Measurements from ENCODE around the gene UGT3A2. TPM values are rescaled to one million over a fixed set of nuclear protein-coding genes. Genes with fewer than 3 reads are reported as not detected.

UGT3A2 gene
- total RNA-seq, 1 experiment from 2014 or later: 13.7 TPM

- peaks cover 2% of the 10 kb centered on the region in 2 experiments; a peak in 1 of 4 replicates for H3K4me1 Mint-ChIP-seq
- no peak overlapping the region for H3K27ac Mint-ChIP-seq
- no peaks in the 10 kb centered on the region for H4K20me1 ChIP-seq (ENCODE audit: control insufficient read depth, insufficient read depth, insufficient read length)
- no peak overlapping the region for H2BK15ac ChIP-seq (ENCODE audit: low read depth, low read length)
- H4K91ac ChIP-seq (ENCODE audit: insufficient read length, low read depth, low read length): no peak overlapping the region
- no peaks in the 10 kb centered on the region for H3K79me1 ChIP-seq (ENCODE audit: insufficient read depth, low read depth, low read length, poor library complexity, severe bottlenecking)
- no peak overlapping the region for H4K5ac ChIP-seq (ENCODE audit: insufficient read length, low read depth, low read length)
- H3K18ac ChIP-seq (ENCODE audit: insufficient read length, low read depth, low read length): no peak overlapping the region
- no peak overlapping the region for H3T11ph ChIP-seq (ENCODE audit: low read length)
- H3K23ac ChIP-seq (ENCODE audit: insufficient read length, low read depth, low read length): no peak overlapping the region
- H2BK120ac ChIP-seq (ENCODE audit: low read depth, low read length, poor library complexity, severe bottlenecking): no peak overlapping the region
- H2BK5ac ChIP-seq (ENCODE audit: insufficient read length, low read length): no peak overlapping the region
- H3K27me3 ChIP-seq (ENCODE audit: insufficient read depth, low read length): no peaks in the 10 kb centered on the region
- H3K4me1 ChIP-seq (ENCODE audit: insufficient read depth, low read length): no peaks in the 10 kb centered on the region
- H3K23me2 ChIP-seq (ENCODE audit: insufficient read length, low read depth, low read length, poor library complexity, severe bottlenecking): no peaks in the 10 kb centered on the region
- H3K9ac ChIP-seq (ENCODE audit: extremely low read depth, insufficient read length, low read length): no peak overlapping the region
- H4K8ac ChIP-seq (replicated peaks; ENCODE audit: insufficient read length, low read depth, low read length): no peak overlapping the region
- TF ChIP-seq, protein P1, sequence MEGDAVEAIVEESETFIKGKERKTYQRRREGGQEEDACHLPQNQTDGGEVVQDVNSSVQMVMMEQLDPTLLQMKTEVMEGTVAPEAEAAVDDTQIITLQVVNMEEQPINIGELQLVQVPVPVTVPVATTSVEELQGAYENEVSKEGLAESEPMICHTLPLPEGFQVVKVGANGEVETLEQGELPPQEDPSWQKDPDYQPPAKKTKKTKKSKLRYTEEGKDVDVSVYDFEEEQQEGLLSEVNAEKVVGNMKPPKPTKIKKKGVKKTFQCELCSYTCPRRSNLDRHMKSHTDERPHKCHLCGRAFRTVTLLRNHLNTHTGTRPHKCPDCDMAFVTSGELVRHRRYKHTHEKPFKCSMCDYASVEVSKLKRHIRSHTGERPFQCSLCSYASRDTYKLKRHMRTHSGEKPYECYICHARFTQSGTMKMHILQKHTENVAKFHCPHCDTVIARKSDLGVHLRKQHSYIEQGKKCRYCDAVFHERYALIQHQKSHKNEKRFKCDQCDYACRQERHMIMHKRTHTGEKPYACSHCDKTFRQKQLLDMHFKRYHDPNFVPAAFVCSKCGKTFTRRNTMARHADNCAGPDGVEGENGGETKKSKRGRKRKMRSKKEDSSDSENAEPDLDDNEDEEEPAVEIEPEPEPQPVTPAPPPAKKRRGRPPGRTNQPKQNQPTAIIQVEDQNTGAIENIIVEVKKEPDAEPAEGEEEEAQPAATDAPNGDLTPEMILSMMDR (conservative IDR thresholded peaks at IDR 0.05): no peak
- no peak overlapping the region for H2AFZ ChIP-seq (ENCODE audit: low read length)
- no peak overlapping the region for H3K56ac ChIP-seq (ENCODE audit: insufficient read length, low read depth, low read length)
- no peaks in the 10 kb centered on the region for H3K9me3 ChIP-seq (ENCODE audit: control insufficient read depth, low read depth, low read length)
- H2BK12ac ChIP-seq (ENCODE audit: insufficient read length, low read depth, low read length): no peak overlapping the region
- H3K27me3 Mint-ChIP-seq (ENCODE audit: low read depth): peaks cover 2% of the 10 kb centered on the region
- H3K36me3 Mint-ChIP-seq (ENCODE audit: insufficient read depth in 1 of 3, low read depth in 3 of 3): no peaks in the 10 kb centered on the region; a peak in 2 of 7 replicates
- H3K9me3 Mint-ChIP-seq: no peaks in the 10 kb centered on the region
- no peak overlapping the region for H2AK5ac ChIP-seq (ENCODE audit: insufficient read length, low read length)
- H3K27ac ChIP-seq (ENCODE audit: insufficient read length, low read depth, low read length): no peak overlapping the region
- H3K4me3 Mint-ChIP-seq: no peak overlapping the region
- DNase-seq: no peak
- no peak overlapping the region for H2BK20ac ChIP-seq (ENCODE audit: low read depth, low read length, poor library complexity, severe bottlenecking)
- no peaks in the 10 kb centered on the region for H3K79me2 ChIP-seq (ENCODE audit: insufficient read depth, low read length)
- H3K4me2 ChIP-seq (ENCODE audit: insufficient read depth, insufficient read length, low read length): no peak overlapping the region
- H3K4ac ChIP-seq (ENCODE audit: low read depth, low read length): no peak overlapping the region
- no peak overlapping the region for H3K14ac ChIP-seq (ENCODE audit: insufficient read depth, low read length)
Observed at GRCh38 chr5:36033047-36033446, 33.6 kb downstream of the UGT3A2 start.

Data from H9 (cell line).